Limb (tissue), 2 donors: ENCODE data around the gene CHRNA4.
"Not testable (repeated sequence)": the region's sequence is repeated elsewhere in the genome, so short reads cannot be mapped to it uniquely, and the experiment has no call there.

Experiments
- DNase-seq, 2 donors: peaks; one replicate each; pipeline ENCODE4 v3.0.0-alpha.2; 2016; ENCODE audit errors: extremely low spot score in 2 of 2

CHRNA4 gene

GRCh38 chr20:63397946-63398450 lies 36.8 kb upstream of the CHRNA4 start:
- DNase-seq, result no peak

- DNase-seq, result no peak
Measured at GRCh38 chr20:63397155-63397843, 36.1 kb upstream of the CHRNA4 start.

- no peak for DNase-seq
Measured at GRCh38 chr20:63396300-63396699, 35.2 kb upstream of the CHRNA4 start.

- no peak for DNase-seq
Measured at GRCh38 chr20:63395723-63396122, 34.6 kb upstream of the CHRNA4 start.

- no peak for DNase-seq
Measured at GRCh38 chr20:63394920-63395455, 33.8 kb upstream of the CHRNA4 start.

- DNase-seq, result peak in 1 of 2 donors; percentile 74
Measured at GRCh38 chr20:63394069-63394919, 33.1 kb upstream of the CHRNA4 start.

- DNase-seq, result no peak
Measured at GRCh38 chr20:63393566-63393965, 32.4 kb upstream of the CHRNA4 start.

- DNase-seq, result no peak
Measured at GRCh38 chr20:63392465-63393365, 31.6 kb upstream of the CHRNA4 start.

GRCh38 chr20:63387917-63388316 lies 26.8 kb upstream of the CHRNA4 start:
- no peak for DNase-seq

GRCh38 chr20:63387393-63387792 lies 26.2 kb upstream of the CHRNA4 start:
- DNase-seq, result no peak

- DNase-seq, result no peak
Measured at GRCh38 chr20:63386491-63386890, 25.3 kb upstream of the CHRNA4 start.

GRCh38 chr20:63385819-63386218 lies 24.7 kb upstream of the CHRNA4 start:
- no peak for DNase-seq

GRCh38 chr20:63384336-63384735 lies 23.2 kb upstream of the CHRNA4 start:
- no peak for DNase-seq

GRCh38 chr20:63383556-63383955 lies 22.4 kb upstream of the CHRNA4 start:
- no peak for DNase-seq

- no peak for DNase-seq
Measured at GRCh38 chr20:63382551-63383300, 21.6 kb upstream of the CHRNA4 start.

- DNase-seq, result peak; percentile 16 to 78
Measured at GRCh38 chr20:63381781-63382431, 20.8 kb upstream of the CHRNA4 start.

- no peak for DNase-seq
Measured at GRCh38 chr20:63380346-63380870, 19.3 kb upstream of the CHRNA4 start.

GRCh38 chr20:63379872-63380271 lies 18.7 kb upstream of the CHRNA4 start:
- DNase-seq, result not testable (repeated sequence)

GRCh38 chr20:63379296-63379695 lies 18.1 kb upstream of the CHRNA4 start:
- DNase-seq, result no peak

- no peak for DNase-seq
Measured at GRCh38 chr20:63378626-63379025, 17.5 kb upstream of the CHRNA4 start.
